Limb (tissue), 2 donors: Measurements from ENCODE around the gene ACSS1.

ENCODE experiments used
- DNase-seq, 2 donors: peaks; one replicate each; pipeline ENCODE4 v3.0.0-alpha.2; 2016; ENCODE audit errors: extremely low spot score in 2 of 2

The ACSS1 gene

DNA sequence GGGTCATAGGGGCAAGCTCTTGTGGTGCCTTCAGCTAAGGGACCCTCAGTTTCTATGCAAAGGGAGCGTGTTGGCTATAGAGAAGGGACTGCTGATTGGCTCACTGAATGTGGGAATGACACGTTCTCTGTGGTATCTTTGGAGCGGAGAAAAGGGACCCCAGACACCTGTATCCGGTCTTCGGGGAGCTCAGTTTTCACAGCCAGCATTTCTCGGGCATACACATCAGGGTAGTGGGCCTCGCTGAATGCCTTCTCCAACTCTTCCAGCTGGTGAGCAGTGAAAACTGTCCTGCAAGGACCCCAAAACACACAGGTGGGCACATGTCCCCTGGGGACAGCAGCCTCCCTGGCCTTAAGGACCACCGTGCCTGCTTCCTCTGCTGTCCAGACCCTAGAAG, 20.7 kb upstream of the ACSS1 start:
- no peak for DNase-seq

DNA sequence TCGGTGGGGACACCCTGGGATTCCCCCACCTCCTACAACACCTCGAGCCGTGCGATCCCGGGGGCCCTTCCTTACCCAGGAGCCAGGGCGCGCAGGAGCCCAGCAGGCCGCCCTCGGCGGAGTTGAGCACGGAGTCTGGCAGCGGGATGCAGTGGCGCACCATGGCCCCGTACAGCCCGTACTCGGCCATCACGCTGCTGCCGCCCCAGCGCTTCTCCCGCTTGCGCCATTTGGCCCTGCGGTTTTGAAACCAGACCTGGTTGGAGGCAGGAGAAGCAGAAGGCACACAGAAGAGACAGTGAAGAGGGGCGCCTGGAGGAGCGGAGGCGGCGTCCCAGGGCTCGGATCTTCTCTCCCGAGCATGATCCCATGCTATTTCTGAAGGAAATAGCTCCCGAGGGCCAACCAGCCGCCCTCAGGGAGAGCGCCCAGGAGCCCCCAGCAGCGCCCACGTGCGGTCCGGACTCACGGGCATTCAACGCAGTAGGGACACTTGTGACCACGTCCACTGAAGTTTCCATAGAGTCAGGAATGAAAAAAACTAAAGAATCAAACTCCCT, 19.8 kb upstream of the ACSS1 start:
- DNase-seq, result peak in 1 of 2 donors; percentile 28

DNA sequence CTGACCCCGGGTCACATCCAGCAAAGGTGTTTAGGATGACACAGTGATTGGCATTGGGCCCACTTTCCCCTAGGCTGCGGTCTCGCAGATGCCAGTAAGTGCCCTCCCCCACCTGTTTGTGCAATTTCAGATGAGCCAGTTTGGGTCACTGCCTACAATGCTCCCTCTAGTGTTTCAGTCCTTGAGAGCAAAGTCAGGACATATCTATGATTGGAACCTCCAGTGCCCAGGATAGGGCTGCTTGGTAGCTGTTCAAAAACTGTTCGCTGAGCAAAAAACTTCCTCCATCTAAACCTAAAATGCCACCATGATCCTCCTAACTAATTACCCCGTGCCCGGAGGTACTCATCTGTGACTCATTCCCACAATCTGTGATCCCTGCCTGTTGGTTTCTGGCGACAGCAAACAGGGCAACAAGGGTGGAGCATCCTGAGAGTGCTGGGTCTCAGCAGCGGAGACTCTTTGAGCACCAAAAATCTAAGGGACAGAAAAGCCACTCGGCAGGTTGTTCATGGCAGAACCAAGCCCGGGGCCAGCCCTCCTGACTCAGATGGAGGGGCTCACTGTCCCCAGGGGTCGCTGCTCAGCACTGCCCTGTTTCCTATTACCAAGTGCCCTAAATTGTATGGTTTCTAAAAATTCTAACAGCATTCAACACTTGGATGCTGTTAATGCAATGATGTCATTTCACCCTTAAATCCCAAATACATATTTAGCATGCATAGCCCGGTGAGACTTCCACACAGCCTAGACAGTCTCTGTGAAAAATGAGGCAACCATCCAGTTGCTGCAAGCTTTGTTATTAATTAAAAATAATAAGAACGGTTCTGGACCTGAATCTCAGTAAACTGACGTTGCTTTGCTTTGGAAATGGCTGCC, 19.0 kb upstream of the ACSS1 start:
- peak in 1 of 2 donors; percentile 15 for DNase-seq

DNA sequence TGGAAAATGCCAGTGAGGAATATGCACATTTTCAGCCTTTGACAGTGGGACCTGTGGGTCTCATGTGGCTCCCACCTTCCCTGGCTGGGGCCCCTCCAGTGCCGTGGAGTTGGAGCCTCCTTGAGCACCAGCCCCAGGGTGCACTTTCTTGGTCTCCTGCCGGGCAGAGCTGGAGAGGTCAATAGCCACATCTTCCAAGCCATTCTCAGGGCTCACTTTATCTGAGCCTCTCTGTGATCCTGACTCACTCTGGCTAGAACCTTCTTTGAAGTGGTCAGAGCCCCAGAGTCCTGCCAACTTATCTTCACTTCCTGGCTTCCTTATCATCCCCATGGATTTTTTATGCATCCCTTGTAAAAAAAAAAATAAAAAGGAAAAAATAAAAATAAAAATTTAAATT, 18.3 kb upstream of the ACSS1 start:
- DNase-seq, result no peak

DNA sequence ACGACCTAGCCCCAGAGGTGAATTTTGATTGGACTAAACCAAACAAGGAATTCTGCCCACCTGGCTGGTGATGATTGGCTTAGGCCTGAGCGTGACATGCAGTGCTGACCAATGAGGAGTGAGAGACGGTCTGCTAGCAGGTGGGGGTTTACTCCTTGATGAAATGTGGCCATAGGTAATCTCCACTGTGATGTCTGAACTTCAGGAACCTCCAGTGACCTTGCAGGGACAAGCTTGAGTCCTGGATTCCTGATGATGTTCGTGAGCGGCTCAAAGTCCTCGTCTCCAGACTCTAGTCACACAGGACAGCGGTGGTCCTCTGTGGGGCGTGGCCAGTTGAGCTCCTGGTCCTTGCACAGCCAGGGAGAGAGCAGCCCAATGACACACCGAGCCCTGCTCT, 15.6 kb upstream of the ACSS1 start:
- DNase-seq, result no peak

DNA sequence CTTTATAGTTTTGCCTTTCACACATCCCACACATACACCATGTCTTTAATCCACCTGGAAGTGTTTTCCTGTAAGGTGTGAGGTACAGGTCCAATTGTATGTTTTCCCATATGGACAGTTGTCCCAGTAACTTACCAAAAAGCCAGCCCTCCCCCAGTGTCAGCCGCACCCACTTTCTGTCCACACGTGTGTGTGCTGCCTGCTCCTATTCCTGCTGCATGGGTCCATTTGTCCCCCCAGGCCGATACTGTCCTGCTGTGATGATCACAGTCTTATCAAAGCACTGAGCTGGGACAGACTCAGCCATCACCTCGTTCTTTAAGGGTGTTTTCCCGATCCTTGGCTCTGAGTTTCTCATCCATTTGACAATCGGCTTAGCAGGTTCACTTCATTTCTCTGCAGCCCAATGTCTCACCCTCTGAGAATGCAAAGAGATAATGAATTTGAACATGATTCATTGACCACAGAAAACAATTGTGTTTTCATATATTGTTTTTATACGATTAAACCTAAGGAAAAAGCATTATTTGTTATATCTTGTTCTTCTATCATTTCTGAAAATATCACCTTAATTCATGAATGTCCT, 14.4 kb upstream of the ACSS1 start:
- no peak for DNase-seq

DNA sequence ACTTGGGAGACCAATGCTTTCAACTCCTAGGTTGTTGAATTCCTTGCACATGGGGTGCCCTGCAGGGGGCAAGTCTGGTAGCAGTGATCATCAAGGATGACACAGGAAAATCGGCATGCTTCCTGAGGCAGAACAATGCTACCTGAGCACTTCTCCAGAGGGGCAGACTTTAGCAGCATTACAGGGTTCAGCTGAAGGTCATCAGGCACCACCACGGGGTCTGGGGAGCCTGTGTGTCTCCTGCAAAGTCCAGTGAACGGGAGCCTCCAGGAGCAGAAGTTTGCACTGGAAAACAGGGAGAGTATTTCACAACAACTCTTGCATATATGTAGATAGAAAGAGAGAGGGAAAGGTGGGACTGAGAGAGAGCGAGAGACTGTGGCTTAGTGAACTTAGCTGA, 13.8 kb upstream of the ACSS1 start:
- peak in 1 of 2 donors; percentile 8 for DNase-seq

DNA sequence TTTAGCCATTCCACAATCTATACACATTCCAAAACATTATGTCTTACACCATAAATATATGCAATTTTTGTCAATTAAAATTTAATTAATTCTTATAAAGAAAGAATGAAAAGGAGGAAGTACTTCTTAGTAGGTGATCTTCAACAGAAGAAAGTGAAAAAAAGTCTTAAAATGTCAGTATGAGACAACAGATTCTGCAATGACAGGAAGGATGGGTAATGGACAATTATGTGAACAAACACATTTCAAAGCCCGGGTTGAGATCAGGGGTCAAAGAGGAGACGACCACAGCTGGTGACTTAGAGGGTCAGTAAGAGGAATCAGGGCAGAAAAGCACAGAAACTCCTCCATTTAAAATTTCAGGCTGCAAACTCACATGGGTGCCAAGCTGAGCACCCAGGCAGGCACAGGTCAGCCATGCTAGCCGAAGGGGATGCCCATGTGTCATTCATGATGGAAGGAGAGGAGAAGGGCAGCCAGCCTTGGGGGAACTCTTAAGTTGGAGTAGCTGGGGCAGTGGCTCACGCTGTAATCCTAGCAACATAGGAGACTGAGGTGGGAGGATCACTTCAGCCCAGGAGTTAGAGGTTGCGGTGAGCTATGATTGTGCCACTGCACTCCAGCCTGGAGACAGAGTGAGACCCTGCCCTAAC, 13.0 kb upstream of the ACSS1 start:
- DNase-seq, result peak in 1 of 2 donors; percentile 3

DNA sequence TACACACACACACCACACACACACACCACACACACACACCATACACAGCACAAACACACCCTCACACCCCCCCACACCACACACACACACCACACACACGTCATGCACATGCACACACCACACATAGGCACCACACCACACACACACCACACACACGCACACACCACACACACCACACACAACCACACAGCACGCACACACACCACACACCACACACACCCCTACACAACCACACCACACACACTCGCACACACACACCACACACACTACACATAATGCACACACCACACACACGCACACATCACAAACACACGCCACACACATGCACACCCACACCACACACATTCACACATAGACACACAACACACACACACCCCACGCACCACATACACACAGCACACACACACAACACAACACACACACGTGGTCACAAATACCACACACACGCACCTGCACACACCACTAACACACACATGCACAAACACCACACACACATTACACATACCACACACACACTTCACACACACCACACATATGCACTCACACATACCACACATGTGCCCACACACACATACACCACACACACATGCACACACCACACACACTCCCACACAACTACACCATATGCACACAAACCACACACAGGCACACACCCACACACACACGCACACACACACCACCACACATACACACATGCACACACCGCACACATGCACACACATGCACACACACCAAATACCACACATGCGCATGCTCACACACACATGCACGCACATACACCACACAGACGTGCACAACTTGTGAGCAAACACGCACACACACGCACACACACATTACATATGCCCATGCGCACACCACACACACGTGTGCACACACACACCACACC, 9.4 kb upstream of the ACSS1 start:
- DNase-seq, result no peak

DNA sequence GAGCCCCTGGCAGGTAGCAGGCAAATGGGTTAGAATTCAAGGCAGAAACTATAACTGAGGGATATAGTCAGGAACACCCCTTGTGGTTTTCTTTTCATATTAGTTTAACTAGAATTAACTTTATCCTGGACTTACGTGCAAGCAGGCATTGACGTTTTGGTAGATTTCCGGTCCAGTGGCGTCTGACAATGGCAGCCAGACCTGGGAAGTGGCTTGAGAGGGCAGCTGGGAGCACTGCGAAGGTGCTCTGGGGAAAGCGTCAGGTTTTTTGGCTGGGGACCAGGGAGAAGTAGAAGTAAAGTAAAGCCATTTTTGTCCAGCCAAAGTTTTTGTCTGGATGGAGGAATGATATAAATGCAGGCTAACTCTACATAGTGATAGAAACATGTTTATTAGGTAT, 8.4 kb upstream of the ACSS1 start:
- no peak for DNase-seq

DNA sequence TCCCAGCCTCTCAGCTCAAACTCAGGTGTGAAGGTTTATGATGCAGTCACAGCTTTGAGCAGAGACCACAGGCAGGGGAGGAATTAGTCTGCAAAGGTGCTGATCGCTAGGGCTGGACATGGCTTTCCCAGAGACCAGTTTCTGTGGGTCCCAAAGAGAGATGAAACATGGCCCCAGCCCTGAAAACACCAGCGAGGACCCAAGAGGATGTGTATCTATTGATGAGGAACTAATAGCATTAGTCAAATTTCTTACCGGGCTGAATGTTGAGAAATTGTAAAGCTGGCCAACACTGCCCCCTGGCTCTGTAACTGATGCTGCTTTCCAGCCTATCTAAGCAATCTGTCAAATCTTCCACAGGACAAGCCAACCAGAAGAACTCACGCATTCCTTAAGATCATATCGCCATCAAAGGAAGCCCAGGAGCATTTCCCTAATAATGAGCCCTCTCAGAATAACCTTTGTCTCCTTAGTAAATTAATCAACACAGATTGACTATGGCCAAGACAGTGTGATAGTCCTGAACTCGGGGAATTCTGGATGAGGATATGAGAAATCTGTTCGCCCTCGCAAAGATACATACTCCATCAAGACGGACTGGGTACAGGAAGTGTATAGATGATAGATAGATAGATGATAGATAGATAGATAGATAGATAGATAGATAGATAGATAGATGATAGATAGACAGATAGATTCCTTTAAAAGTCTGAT, 7.8 kb upstream of the ACSS1 start:
- peak; percentile 70 to 72 for DNase-seq

DNA sequence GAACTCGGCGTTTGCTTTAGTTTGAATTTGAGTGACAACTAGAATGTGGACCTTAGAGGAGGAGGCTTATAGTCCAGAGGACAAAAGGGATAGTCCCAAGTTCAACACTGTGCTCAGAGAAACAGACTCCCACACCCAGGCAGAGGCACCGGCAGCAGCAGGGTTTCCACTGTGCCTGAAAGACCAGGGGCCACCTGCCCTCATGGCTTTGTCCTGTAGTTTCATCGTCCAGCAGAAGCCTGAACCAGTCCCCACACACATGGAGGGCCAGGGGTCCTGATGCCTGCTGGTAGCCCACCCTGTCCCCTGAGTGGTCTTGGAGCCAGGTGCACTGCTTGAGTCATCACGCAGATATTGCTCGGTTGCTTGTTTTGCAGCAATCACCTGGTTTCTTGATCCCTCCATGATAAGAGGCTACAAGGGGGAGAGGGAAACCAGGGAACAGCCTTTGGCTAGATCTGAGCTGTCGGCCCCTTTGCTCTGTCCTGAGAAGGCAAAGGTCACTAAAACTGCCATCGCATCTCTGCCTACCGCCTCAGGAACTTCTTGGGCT, 7.2 kb upstream of the ACSS1 start:
- DNase-seq, result no peak

DNA sequence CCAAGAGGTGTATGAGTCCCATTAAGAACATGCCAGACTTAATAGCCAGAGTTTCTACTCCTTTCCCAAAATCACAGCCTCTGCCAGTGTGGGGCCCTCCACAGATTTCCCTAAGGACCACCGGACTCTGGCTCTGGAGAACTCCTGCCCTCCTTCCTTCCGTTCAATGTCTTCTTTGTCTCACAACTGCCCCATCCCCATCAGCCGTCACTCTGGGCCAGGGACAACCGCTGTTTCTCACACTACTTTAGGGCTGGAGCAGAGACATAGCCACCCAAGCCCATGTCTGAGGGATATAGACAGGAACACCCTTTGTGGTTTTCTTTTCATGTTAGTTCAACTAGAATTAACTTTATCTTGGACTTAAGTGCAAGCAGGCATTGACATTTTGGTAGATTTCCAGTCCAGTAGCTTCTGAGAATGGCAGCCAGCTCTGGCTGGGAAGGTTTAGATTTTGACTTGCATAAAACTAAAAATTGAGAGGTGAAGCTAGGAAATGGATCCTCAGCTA, 6.7 kb upstream of the ACSS1 start:
- DNase-seq, result no peak

DNA sequence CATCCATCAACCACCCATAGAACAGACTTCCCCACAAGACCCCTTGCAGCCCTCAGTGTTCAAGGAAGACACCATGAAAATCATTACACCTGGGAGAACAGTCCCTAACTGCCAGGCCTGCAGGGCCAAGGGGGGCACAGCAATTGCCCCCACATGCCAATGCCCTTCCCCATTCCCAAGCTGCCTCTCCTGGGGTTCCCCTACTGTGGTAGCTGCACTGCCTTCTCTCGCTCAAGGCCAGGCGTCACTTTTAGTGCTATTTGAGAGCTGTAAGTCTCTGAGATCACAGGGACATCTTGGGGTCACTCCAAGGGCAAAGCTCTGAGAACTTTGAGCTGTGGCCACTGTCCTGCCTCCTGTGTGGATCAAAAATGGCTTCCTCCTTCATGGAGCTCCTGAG, 6.0 kb upstream of the ACSS1 start:
- DNase-seq, result no peak

DNA sequence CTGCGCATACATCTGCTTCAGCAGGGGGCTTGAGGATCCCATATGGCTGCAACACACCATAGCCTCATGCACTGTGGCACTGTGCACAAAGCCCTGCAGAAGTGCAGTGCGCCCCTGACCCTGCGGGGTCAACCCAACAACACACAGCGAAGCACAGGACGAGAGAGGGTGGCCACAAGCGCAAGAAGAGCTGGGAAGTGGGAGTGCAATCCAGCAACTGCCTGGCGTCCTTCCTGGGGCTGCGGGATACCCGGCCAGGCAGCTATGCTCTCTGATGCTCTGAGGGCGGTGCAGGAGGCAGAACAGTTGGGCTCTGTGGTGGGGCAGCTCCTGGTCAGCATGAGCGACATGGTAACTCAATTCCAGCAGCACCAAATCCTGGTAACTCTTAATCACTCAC, 5.6 kb upstream of the ACSS1 start:
- DNase-seq, result no peak

DNA sequence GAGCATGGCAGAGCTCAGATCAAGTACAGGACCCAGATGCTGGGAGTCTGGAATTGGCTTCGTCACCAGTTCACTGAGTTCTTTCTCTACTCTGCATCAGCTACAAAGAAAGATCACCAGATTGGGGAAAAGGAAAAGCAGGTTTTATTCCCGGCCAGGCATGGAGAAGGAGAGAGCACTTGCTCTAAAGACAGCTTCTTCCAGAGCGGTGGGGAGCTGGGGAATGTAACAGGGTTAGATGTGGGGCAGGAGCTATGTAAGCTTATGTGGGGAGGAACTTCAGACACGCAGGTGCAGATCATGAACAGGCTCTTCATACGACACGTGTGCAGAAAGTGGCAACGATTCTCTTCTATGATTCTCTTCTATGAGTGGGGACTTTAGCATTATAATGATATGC, 4.9 kb upstream of the ACSS1 start:
- no peak for DNase-seq

DNA sequence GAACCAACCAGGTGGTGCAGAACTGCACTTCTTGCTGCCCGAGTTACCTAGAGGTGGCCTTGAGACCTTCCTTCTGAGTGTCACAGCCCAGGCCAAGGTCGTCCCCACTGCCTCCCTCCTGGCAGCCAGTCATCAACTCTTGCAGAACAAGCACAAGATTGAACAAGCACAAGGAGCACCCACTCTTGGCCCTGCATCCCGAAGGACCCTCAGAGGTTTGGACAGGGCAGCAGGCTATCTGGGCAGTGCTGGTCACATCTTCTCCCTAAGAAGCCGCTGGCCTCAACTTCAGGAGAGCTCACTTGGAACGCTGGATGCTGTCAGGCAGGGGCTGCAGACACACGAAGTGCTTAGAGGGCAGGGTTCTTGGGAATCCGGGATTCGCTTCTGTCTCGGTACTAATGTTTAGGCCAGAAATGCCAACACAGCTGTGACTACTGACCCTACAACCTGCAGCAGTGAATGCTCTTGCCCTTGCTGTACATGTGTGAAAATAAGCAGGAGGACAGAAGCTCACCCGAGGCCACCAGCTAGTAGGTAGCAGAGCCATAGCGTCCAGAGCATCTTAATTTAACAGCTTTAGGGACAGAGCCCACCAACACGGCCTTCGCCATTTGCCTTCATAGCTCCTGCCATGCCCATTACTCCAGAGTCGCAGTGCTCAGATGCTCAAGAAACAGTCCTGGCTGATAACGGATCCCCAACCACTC, 4.0 kb upstream of the ACSS1 start:
- DNase-seq, result no peak

DNA sequence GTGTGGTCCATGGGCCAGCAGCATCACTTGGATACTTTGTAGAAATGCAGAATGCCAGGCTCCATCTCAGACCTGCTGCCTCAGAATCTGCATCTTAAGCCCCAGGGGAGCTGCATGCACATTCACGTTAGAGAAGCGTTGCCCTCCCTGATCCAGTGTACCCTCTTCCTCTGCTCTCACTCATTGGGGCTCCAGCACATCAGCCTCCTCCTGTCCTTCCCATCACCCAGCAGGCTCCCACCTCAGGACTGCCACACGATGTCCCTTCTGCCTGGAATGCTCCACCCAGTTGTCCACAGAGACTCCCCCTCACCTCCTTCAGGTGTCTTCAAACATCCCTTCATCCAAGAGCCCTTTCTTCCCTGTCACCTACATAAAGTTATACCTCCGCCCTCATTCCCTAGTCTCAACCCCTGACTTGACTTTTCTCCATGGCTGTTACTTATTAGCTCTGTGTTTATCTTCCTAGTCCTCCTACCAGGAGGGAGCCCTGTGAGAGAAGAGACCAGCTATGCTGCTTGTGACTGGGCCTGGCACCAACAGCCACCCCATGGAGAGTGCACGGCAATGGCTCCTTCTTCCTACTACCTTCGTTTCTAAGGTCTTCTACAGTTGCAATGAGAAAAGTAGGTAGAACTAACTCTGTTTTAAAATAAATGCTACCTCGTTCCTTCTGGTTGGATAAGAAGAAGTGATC, 3.3 kb upstream of the ACSS1 start:
- no peak for DNase-seq
